ENCODE results near the gene SP9.
"Not testable (repeated sequence)": the region's sequence is repeated elsewhere in the genome, so short reads cannot be mapped to it uniquely, and the experiment has no call there.

The SP9 gene

GRCh38 chr2:174344716-174345461 lies 10.1 kb downstream of the SP9 start:
- no peak for DNase-seq (ENCODE audit: low spot score)

- DNase-seq (ENCODE audit: low spot score), result no peak
Observed at GRCh38 chr2:174350018-174350417, 15.3 kb downstream of the SP9 start.

GRCh38 chr2:174350593-174351181 lies 15.9 kb downstream of the SP9 start:
- no peak for DNase-seq (ENCODE audit: low spot score)

GRCh38 chr2:174353004-174353403 lies 18.2 kb downstream of the SP9 start:
- DNase-seq (ENCODE audit: low spot score), result no peak

GRCh38 chr2:174356347-174356746 lies 21.6 kb downstream of the SP9 start:
- no peak for DNase-seq (ENCODE audit: low spot score)

GRCh38 chr2:174359663-174360062 lies 24.9 kb downstream of the SP9 start:
- DNase-seq (ENCODE audit: low spot score), result not testable (repeated sequence)

GRCh38 chr2:174362949-174363348 lies 28.2 kb downstream of the SP9 start:
- no peak for DNase-seq (ENCODE audit: low spot score)

- DNase-seq (ENCODE audit: low spot score), result not testable (repeated sequence)
Observed at GRCh38 chr2:174363492-174364225, 28.9 kb downstream of the SP9 start.

GRCh38 chr2:174364628-174365027 lies 29.9 kb downstream of the SP9 start:
- DNase-seq (ENCODE audit: low spot score), result no peak

- no peak for DNase-seq (ENCODE audit: low spot score)
Observed at GRCh38 chr2:174365571-174365970, 30.8 kb downstream of the SP9 start.

GRCh38 chr2:174368691-174369090 lies 33.9 kb downstream of the SP9 start:
- no peak for DNase-seq (ENCODE audit: low spot score)

- no peak for DNase-seq (ENCODE audit: low spot score)
Observed at GRCh38 chr2:174376967-174377366, 42.2 kb downstream of the SP9 start.

- DNase-seq (ENCODE audit: low spot score), result no peak
Observed at GRCh38 chr2:174383796-174384195, 49.0 kb downstream of the SP9 start.

GRCh38 chr2:174385201-174385600 lies 50.4 kb downstream of the SP9 start:
- no peak for DNase-seq (ENCODE audit: low spot score)
